CD14-positive monocyte (primary cell): ENCODE measurements around the gene KCTD5. TPM values are rescaled to one million over a fixed set of nuclear protein-coding genes. Genes with fewer than 3 reads are reported as not detected.

Experiments used
- DNase-seq, 3 donors: peaks; one replicate each; pipeline ENCODE4 v3.0.0-alpha.2; 2011 to 2022
- H2AFZ ChIP-seq: 2 replicates; pipeline ENCODE4 v1.6.0; 2012; ENCODE audit warnings: mild to moderate bottlenecking, low read depth, low read length, inconsistent platforms; ENCODE audit not compliant: insufficient read depth, poor library complexity, severe bottlenecking
- H3K27ac ChIP-seq, 2 donors: 1 replicate in 1 of 2; 2 replicates in 1 of 2; pipeline ENCODE4 v1.5.1; 2012 to 2013; ENCODE audit warnings: low read length in 2 of 2, control low read depth in 1 of 2, inconsistent platforms in 1 of 2, low read depth in 1 of 2, mild to moderate bottlenecking in 1 of 2
- H3K27me3 ChIP-seq, 2 donors: one replicate each; pipeline versions ENCODE4 v1.6.0 to v1.6.1; 2011 to 2013; ENCODE audit warnings: low read length in 2 of 2; ENCODE audit not compliant: control insufficient read depth in 2 of 2, insufficient read depth in 2 of 2
- H3K36me3 ChIP-seq, 2 donors: replicated peaks in 1 of 2; 1 replicate in 1 of 2; 2 replicates in 1 of 2; pipeline versions ENCODE4 v1.5.1 to v1.6.1; 2012 to 2013; ENCODE audit warnings: low read length in 2 of 2, control low read depth in 1 of 2, inconsistent platforms in 1 of 2, mild to moderate bottlenecking in 1 of 2; ENCODE audit not compliant: insufficient read depth in 2 of 2, control insufficient read depth in 1 of 2
- H3K4me1 ChIP-seq, 2 donors: 1 replicate in 1 of 2; 2 replicates in 1 of 2; pipeline versions ENCODE4 v1.5.1 to v1.6.1; 2012 to 2013; ENCODE audit warnings: low read length in 2 of 2, control low read depth in 1 of 2, inconsistent platforms in 1 of 2, mild to moderate bottlenecking in 1 of 2, moderate library complexity in 1 of 2; ENCODE audit not compliant: insufficient read depth in 2 of 2, control insufficient read depth in 1 of 2
- H3K4me2 ChIP-seq: replicated peaks from 2 replicates; pipeline ENCODE3; 2012; ENCODE audit warnings: low read length, moderate library complexity, mild to moderate bottlenecking; ENCODE audit not compliant: poor library complexity, severe bottlenecking; ENCODE audit errors: extremely low read depth
- H3K4me3 ChIP-seq, 3 experiments: fragments of 200-600 bp in 1 of 3; sonication (generic) in 1 of 3; replicated peaks in 1 of 3; 1 replicate in 2 of 3; 2 replicates in 1 of 3; pipeline ENCODE4 v1.5.1; 2011 to 2013; ENCODE audit warnings: low read length in 3 of 3, mild to moderate bottlenecking in 3 of 3, control low read depth in 2 of 3, low read depth in 2 of 3, inconsistent platforms in 1 of 3, moderate library complexity in 1 of 3
- H3K79me2 ChIP-seq: 2 replicates; pipeline ENCODE4 v1.6.0; 2012; ENCODE audit warnings: mild to moderate bottlenecking, control low read depth, inconsistent platforms, low read length, moderate library complexity; ENCODE audit not compliant: insufficient read depth
- H3K9ac ChIP-seq: 2 replicates; pipeline ENCODE4 v1.6.0; 2017; ENCODE audit warnings: low read length, mild to moderate bottlenecking; ENCODE audit not compliant: insufficient read depth, poor library complexity, severe bottlenecking
- H3K9me3 ChIP-seq, 2 donors: replicated peaks in 1 of 2; 1 replicate in 1 of 2; 2 replicates in 1 of 2; pipeline versions ENCODE4 v1.5.1 to v1.6.1; 2012 to 2013; ENCODE audit warnings: low read length in 2 of 2, control low read depth in 1 of 2; ENCODE audit not compliant: control insufficient read depth in 1 of 2, insufficient read depth in 1 of 2
- H4K20me1 ChIP-seq: 2 replicates; pipeline ENCODE4 v1.6.0; 2012; ENCODE audit warnings: mild to moderate bottlenecking, low read length, control low read depth, moderate library complexity; ENCODE audit not compliant: insufficient read depth
- H3K27ac Mint-ChIP-seq, 7 donors: one replicate each; pipeline ENCODE4 v1.8.0; 2020; ENCODE audit warnings: mild to moderate bottlenecking in 7 of 7, mixed read lengths in 7 of 7, moderate library complexity in 6 of 7, inconsistent platforms in 2 of 7
- H3K27me3 Mint-ChIP-seq, 3 donors: one replicate each; pipeline ENCODE4 v1.8.0; 2021 to 2022; ENCODE audit warnings: low read depth in 3 of 3, mild to moderate bottlenecking in 3 of 3, mixed read lengths in 3 of 3, moderate library complexity in 3 of 3, inconsistent platforms in 1 of 3
- H3K36me3 Mint-ChIP-seq, 2 donors: one replicate each; pipeline ENCODE4 v1.8.0; 2020; ENCODE audit warnings: mixed read lengths in 2 of 2, inconsistent platforms in 1 of 2, mild to moderate bottlenecking in 1 of 2
- H3K4me1 Mint-ChIP-seq: one replicate; pipeline ENCODE4 v1.8.0; 2020; ENCODE audit warnings: mild to moderate bottlenecking, mixed read lengths
- H3K4me3 Mint-ChIP-seq, 2 donors: one replicate each; pipeline ENCODE4 v1.8.0; 2020; ENCODE audit warnings: mild to moderate bottlenecking in 2 of 2, mixed read lengths in 2 of 2, moderate library complexity in 1 of 2
- H3K9me3 Mint-ChIP-seq, 7 donors: one replicate each; pipeline ENCODE4 v1.8.0; 2020 to 2022; ENCODE audit warnings: mixed read lengths in 7 of 7, mild to moderate bottlenecking in 6 of 7, moderate library complexity in 6 of 7, inconsistent platforms in 2 of 7
- CTCF ChIP-seq: fragments of 200-600 bp; IDR thresholded peaks from one replicate; pipeline ENCODE4 v1.8.0; 2022; ENCODE audit warnings: antibody characterized with exemption, mild to moderate bottlenecking
- WGBS: methylation state at CpG from one replicate; pipeline ENCODE4 v1.1.5; 2013; ENCODE audit warnings: missing lambda C conversion rate; ENCODE audit not compliant: insufficient coverage; 5-methylcytosine and 5-hydroxymethylcytosine counted together
- intact Hi-C, 2 donors: fragments of 100-400 bp; cut with micrococcal nuclease; formaldehyde crosslinking; loops; one replicate each; pipeline versions ENCODE4 v1.15.0 to v1.15.1; 2023
- polyA plus RNA-seq, 3 donors: library from polyadenylated mRNA; depleted of rRNA in 1 of 3; unstranded in 2 of 3; stranded (reverse) in 1 of 3; fragments of 300-500 nt in 2 of 3; fragments of >200 nt in 1 of 3; fragmentation: Illumina TruSeq in 2 of 3; gene quantifications; 1 replicate in 2 of 3; 2 replicates in 1 of 3; pipeline ENCODE4 v1.2.3, GENCODE V29; 2012 to 2021

Gene KCTD5
- polyA plus RNA-seq, 3 donors: 16.0 to 23.1 (median 21.0) TPM

- peaks cover 5 to 15% of the 10 kb centered on the region in 2 donors for H3K4me1 ChIP-seq
- H3K9ac ChIP-seq: no peak overlapping the region
- no peaks in the 10 kb centered on the region for H4K20me1 ChIP-seq
- no peak overlapping the region for H3K27ac ChIP-seq
- no peaks in the 10 kb centered on the region for H3K79me2 ChIP-seq
- no peak for DNase-seq
- no peaks in the 10 kb centered on the region for H3K27me3 ChIP-seq
- no peaks in the 10 kb centered on the region for H3K9me3 Mint-ChIP-seq
- no peak for TF ChIP-seq CTCF
- H3K4me3 Mint-ChIP-seq: no peak overlapping the region
- intact Hi-C loops: loop anchor here in 1 of 2 donors (5.0 kb wide), 1 partner anchor 52 kb away; no protein-coding TSS in a partner anchor
- no peak overlapping the region for H3K4me3 ChIP-seq
- no peak overlapping the region for H3K27ac Mint-ChIP-seq
- peaks cover 2 to 11% (median 5%) of the 10 kb centered on the region in 3 donors for H3K27me3 Mint-ChIP-seq
- no peaks in the 10 kb centered on the region for H3K9me3 ChIP-seq
- no peaks in the 10 kb centered on the region for H3K36me3 Mint-ChIP-seq
- no peak overlapping the region for H3K4me2 ChIP-seq
- no peak overlapping the region for H2AFZ ChIP-seq
- no peaks in the 10 kb centered on the region for H3K36me3 ChIP-seq
- WGBS: 78% methylated on average over 4 of the region's 7 CpGs
- H3K4me1 Mint-ChIP-seq: peaks cover 7% of the 10 kb centered on the region
Observed at GRCh38 chr16:2724088-2724676, 41.9 kb downstream of the KCTD5 start.

DNA sequence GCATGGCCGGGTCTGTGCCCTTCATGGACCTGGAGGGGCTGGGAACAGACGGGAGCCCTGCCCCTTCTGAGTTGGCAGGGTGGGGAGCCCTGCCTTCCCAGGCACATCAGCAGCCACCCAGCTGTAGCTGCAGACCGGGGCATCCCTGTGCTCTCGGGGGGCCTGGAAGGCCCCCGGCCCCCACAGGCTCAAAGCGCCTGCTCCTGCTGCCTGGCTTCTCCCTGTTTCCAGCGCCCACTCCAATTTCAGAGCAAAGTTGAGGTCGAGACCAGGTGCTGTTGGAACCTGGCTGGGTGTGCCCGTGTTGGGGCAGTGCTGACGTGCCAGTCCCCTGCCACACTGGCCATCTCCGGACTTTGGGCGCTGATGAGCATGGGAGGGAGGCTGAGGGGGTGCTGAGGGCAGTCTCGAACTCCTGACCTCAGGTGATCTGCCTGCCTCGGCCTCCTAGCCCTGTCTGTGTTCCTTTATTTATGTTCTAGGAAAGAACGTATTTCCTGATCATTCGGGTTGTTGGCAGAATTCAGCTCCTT lies 42.6 kb downstream of the KCTD5 start:
- Histone ChIP-seq H3K27me3 (no peaks in the 10 kb centered on the region), H3K79me2 (no peaks in the 10 kb centered on the region), H3K9ac (no peak overlapping the region), H3K4me2 (no peak overlapping the region), H3K4me1 (peaks cover 5 to 15% of the 10 kb centered on the region in 2 donors), H2AFZ (no peak overlapping the region), H3K36me3 (no peaks in the 10 kb centered on the region), H3K9me3 (no peaks in the 10 kb centered on the region), H3K4me3 (no peak overlapping the region), H4K20me1 (no peaks in the 10 kb centered on the region), H3K27ac (no peak overlapping the region)
- Mint-ChIP-seq H3K9me3 (no peaks in the 10 kb centered on the region), H3K4me3 (no peak overlapping the region), H3K36me3 (no peaks in the 10 kb centered on the region), H3K27ac (no peak overlapping the region), H3K27me3 (peaks cover 2 to 11% (median 5%) of the 10 kb centered on the region in 3 donors), H3K4me1 (peaks cover 7% of the 10 kb centered on the region)
- 79% methylated on average over 15 of the region's 16 CpGs for WGBS
- intact Hi-C loops: loop anchor here in 1 of 2 donors (5.0 kb wide), 1 partner anchor 53 kb away; no protein-coding TSS in a partner anchor
- DNase-seq: no peak
- TF ChIP-seq CTCF: no peak
